WTC11 (cell line): ENCODE measurements around the gene KSR2. TPM values are rescaled to one million over a fixed set of nuclear protein-coding genes. Genes with fewer than 3 reads are reported as not detected.

Experiments used
- ATAC-seq: fragments of 200-7000 bp; cut with Tn5 transposase; 2 replicates; pipeline ENCODE4 v1.10.0; 2021; ENCODE audit warnings: mild to moderate bottlenecking, moderate library complexity
- CTCF ChIA-PET: fragments of 300-600 bp; sonication (Branson Sonifier 250); formaldehyde crosslinking; loops from one replicate; lab custom pipeline; 2021; ENCODE audit warnings: antibody characterized with exemption; lab: Charles Lee
- POLR2A ChIA-PET: fragments of 350-600 bp; sonication (Branson Sonifier 250); formaldehyde crosslinking; loops from one replicate; lab custom pipeline; 2021; ENCODE audit warnings: antibody characterized with exemption; lab: Charles Lee
- DNase-seq: peaks from one replicate; pipeline ENCODE4 v3.0.0; 2021; ENCODE audit warnings: low spot score
- H3K27ac Mint-ChIP-seq: 2 replicates; pipeline ENCODE4 v1.8.0; 2021; ENCODE audit warnings: mixed read lengths
- H3K27me3 Mint-ChIP-seq: 2 replicates; pipeline ENCODE4 v1.8.0; 2021; ENCODE audit warnings: low read depth, mild to moderate bottlenecking, moderate library complexity, mixed read lengths
- H3K36me3 Mint-ChIP-seq: 2 replicates; pipeline ENCODE4 v1.8.0; 2021; ENCODE audit warnings: mixed read lengths
- H3K4me1 Mint-ChIP-seq: 2 replicates; pipeline ENCODE4 v1.8.0; 2022; ENCODE audit warnings: mixed read lengths
- H3K4me3 Mint-ChIP-seq: 2 replicates; pipeline ENCODE4 v1.8.0; 2021; ENCODE audit warnings: mild to moderate bottlenecking, moderate library complexity, mixed read lengths
- H3K9me3 Mint-ChIP-seq: 2 replicates; pipeline ENCODE4 v1.8.0; 2021; ENCODE audit warnings: mixed read lengths
- AFF4 ChIP-seq: sonication (generic); formaldehyde crosslinking; IDR thresholded peaks from 2 replicates; pipeline ENCODE4 v1.8.1; 2023; ENCODE audit warnings: mild to moderate bottlenecking, missing genetic modification reagents, borderline replicate concordance
- ATF2 ChIP-seq: sonication (generic); formaldehyde crosslinking; IDR thresholded peaks from 2 replicates; pipeline ENCODE4 v1.8.1; 2022; ENCODE audit warnings: low read depth, missing genetic modification reagents, borderline replicate concordance
- CDX4 ChIP-seq: fragments of 250-450 bp; sonication (Bioruptor Pico); IDR thresholded peaks from 2 replicates; pipeline ENCODE4 v1.9.0; 2021; ENCODE audit warnings: moderate library complexity, mild to moderate bottlenecking, inconsistent platforms, borderline replicate concordance
- FOXJ3 ChIP-seq: sonication (generic); formaldehyde crosslinking; IDR thresholded peaks from 2 replicates; pipeline ENCODE4 v1.9.0; 2021; ENCODE audit warnings: missing genetic modification reagents, mild to moderate bottlenecking, borderline replicate concordance
- FOXP1 ChIP-seq: sonication (generic); formaldehyde crosslinking; IDR thresholded peaks from 2 replicates; pipeline ENCODE4 v1.8.0; 2022; ENCODE audit warnings: missing genetic modification reagents, mild to moderate bottlenecking, moderate library complexity, borderline replicate concordance
- GRHL2 ChIP-seq: fragments of 250-450 bp; sonication (Bioruptor Pico); IDR thresholded peaks from 2 replicates; pipeline ENCODE4 v1.8.0; 2022; ENCODE audit warnings: mild to moderate bottlenecking, moderate library complexity; ENCODE audit not compliant: insufficient replicate concordance, severe bottlenecking
- IRF2 ChIP-seq: sonication (generic); formaldehyde crosslinking; IDR thresholded peaks from 2 replicates; pipeline ENCODE4 v1.8.0; 2022; ENCODE audit warnings: low read depth, missing genetic modification reagents, borderline replicate concordance
- MXD4 ChIP-seq: fragments of 250-450 bp; sonication (Bioruptor Pico); IDR thresholded peaks from 2 replicates; pipeline ENCODE4 v1.8.0; 2021; ENCODE audit warnings: mild to moderate bottlenecking, moderate library complexity, borderline replicate concordance
- NFYB ChIP-seq: sonication (generic); formaldehyde crosslinking; conservative IDR thresholded peaks from 2 replicates; pipeline ENCODE4 v1.8.0; 2022; ENCODE audit warnings: low read depth, missing genetic modification reagents
- PRDM15 ChIP-seq: sonication (generic); formaldehyde crosslinking; IDR thresholded peaks from 2 replicates; pipeline ENCODE4 v1.8.0; 2022; ENCODE audit warnings: missing genetic modification reagents
- SP1 ChIP-seq: sonication (generic); formaldehyde crosslinking; conservative IDR thresholded peaks from 2 replicates; pipeline ENCODE4 v1.8.1; 2022; ENCODE audit warnings: missing genetic modification reagents
- ZNF512 ChIP-seq: sonication (generic); formaldehyde crosslinking; IDR thresholded peaks from 2 replicates; pipeline ENCODE4 v1.8.1; 2022; ENCODE audit warnings: missing genetic modification reagents, borderline replicate concordance
- ZNF532 ChIP-seq: fragments of 250-450 bp; sonication (Bioruptor Pico); IDR thresholded peaks from 2 replicates; pipeline ENCODE4 v1.9.0; 2021; ENCODE audit warnings: mild to moderate bottlenecking, borderline replicate concordance
- total RNA-seq: library from RNA; stranded (reverse); gene quantifications from 3 replicates; pipeline ENCODE4 v1.2.3, GENCODE V29; 2021

The KSR2 gene
- total RNA-seq, 1 experiment from 2014 or later: 2.4 TPM

GRCh38 chr12:117596968-117597367 is 371.8 kb downstream of the KSR2 start:
- peaks cover 34% of the 10 kb centered on the region for H3K4me1 Mint-ChIP-seq
- CTCF ChIA-PET: interaction anchor here (1.0 kb wide), 1 partner anchor 260 kb away, joined by 3 read pairs; no protein-coding TSS in a partner anchor

GRCh38 chr12:117595751-117596150 is 373.0 kb downstream of the KSR2 start:
- Mint-ChIP-seq H3K4me1 (peaks cover 37% of the 10 kb centered on the region), H3K9me3 (no peaks in the 10 kb centered on the region), H3K4me3 (no peak overlapping the region), H3K27ac (no peak overlapping the region), H3K36me3 (no peaks in the 10 kb centered on the region), H3K27me3 (no peaks in the 10 kb centered on the region)
- DNase-seq: no peak
- CTCF ChIA-PET: no interaction called here
- no peak for ATAC-seq
- no peak for TF ChIP-seq IRF2 (CRISPR knock-in tag)
- no peak for TF ChIP-seq MXD4 (CRISPR knock-in tag)
- no peak for TF ChIP-seq PRDM15 (CRISPR knock-in tag)
- TF ChIP-seq NFYB: no peak
- no peak for TF ChIP-seq FOXP1
- no peak for TF ChIP-seq AFF4 (CRISPR knock-in tag)
- TF ChIP-seq CDX4 (CRISPR knock-in tag): no peak
- no peak for TF ChIP-seq FOXJ3 (CRISPR knock-in tag)
- no peak for TF ChIP-seq SP1 (CRISPR knock-in tag)
- no peak for TF ChIP-seq ZNF532 (CRISPR knock-in tag)
- POLR2A ChIA-PET: no interaction called here

More at GRCh38 chr12:117596968-117597367, 371.8 kb downstream of the KSR2 start:
- H3K9me3 Mint-ChIP-seq: no peaks in the 10 kb centered on the region
- TF ChIP-seq GRHL2 (CRISPR knock-in tag) (no peak), ATF2 (CRISPR knock-in tag) (no peak), ZNF512 (no peak)
- no peak overlapping the region for H3K27ac Mint-ChIP-seq
- no peaks in the 10 kb centered on the region for H3K27me3 Mint-ChIP-seq
- POLR2A ChIA-PET: no interaction called here
- ATAC-seq: no peak
- H3K4me3 Mint-ChIP-seq: no peak overlapping the region
- H3K36me3 Mint-ChIP-seq: no peaks in the 10 kb centered on the region
- no peak for DNase-seq
